Motor neuron (in vitro differentiated cells): ENCODE data around the gene CUEDC2. TPM values are rescaled to one million over a fixed set of nuclear protein-coding genes. Genes with fewer than 3 reads are reported as not detected.

Experiments used
- ATAC-seq, 8 experiments: fragments of 200-7000 bp; cut with Tn5 transposase; replicated peaks in 6 of 8; 2 replicates each; pipeline ENCODE4 v1.8.0; 2021; ENCODE audit warnings: mild to moderate bottlenecking in 8 of 8, moderate library complexity in 8 of 8
- H3K27ac ChIP-seq, 2 donors: fragments of 250-450 bp; sonication (Bioruptor Pico); 2 replicates each; pipeline ENCODE4 v1.9.0; 2021; ENCODE audit warnings: antibody characterized with exemption in 2 of 2, mild to moderate bottlenecking in 2 of 2, moderate library complexity in 1 of 2
- H3K4me1 ChIP-seq, 2 donors: fragments of 250-450 bp; sonication (Bioruptor Pico); replicated peaks in 1 of 2; 2 replicates each; pipeline ENCODE4 v1.6.1; 2021; ENCODE audit warnings: antibody characterized with exemption in 2 of 2, mild to moderate bottlenecking in 2 of 2, moderate library complexity in 1 of 2
- H3K4me3 ChIP-seq, 5 donors: fragments of 250-450 bp; sonication (Bioruptor Pico); 2 replicates each; pipeline ENCODE4 v1.9.0; 2021; ENCODE audit warnings: antibody characterized with exemption in 5 of 5, mild to moderate bottlenecking in 5 of 5, moderate library complexity in 4 of 5
- WGBS, 10 experiments: fragments of 450-650 bp; shearing (Covaris generic); methylation state at CpG; one replicate each; pipeline ENCODE4 v1.0.0; 2022; 5-methylcytosine and 5-hydroxymethylcytosine counted together
- in situ Hi-C, 9 experiments: fragments of 400-800 bp; cut with MboI; loops; one replicate each; pipeline ENCODE4 v1.15.0; 2021; ENCODE audit warnings: low sequenced_read_pairs in 9 of 9, low pct_unique_long_range_greater_than_20kb in 2 of 9; ENCODE audit not compliant: unreplicated experiment in 9 of 9
- total RNA-seq, 8 experiments: library from RNA; unstranded; fragments of 300-600 nt; gene quantifications; 2 replicates each; pipeline versions ENCODE4 v1.2.3 to v1.2.4, GENCODE V29; 2022

Gene CUEDC2
- total RNA-seq, 8 experiments from 2014 or later = 47.3 to 99.0 (median 71.7) TPM

DNA sequence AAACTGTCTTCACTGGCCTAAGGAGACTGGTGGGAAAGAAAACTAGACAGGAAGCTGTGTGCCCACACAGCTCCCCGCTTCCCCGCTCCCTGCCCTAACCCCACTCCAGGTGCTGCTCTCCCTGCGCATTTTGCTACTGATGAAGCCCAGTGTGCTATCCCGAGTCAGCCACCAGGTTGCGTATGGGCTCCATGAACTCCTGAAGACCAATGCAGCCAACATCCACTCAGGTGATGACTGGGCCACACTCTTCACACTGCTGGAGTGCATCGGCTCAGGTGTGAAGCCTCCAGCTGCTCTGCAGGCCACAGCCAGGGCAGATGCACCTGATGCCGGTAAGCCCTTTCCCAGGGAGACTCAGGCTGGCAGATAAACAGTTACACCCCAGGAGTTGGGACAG lies 57.1 kb downstream of the CUEDC2 start:
- Histone ChIP-seq H3K4me3 (no peak overlapping the region), H3K4me1 (no peaks in the 10 kb centered on the region), H3K27ac (no peak overlapping the region)
- WGBS, 10 experiments = 50 to 100% (median 94%) methylated on average over 1 to 6 of the region's 7 CpGs; no CpG with 5 or more reads in 5 of the 10 experiments
- ATAC-seq = peak in 3 of 8 experiments; percentile 14 to 37 (median 18)
- in situ Hi-C loops = loop anchor here in 2 of 9 experiments (25.0 kb wide), 1 partner anchor 212 kb away; no protein-coding TSS in a partner anchor

Other genes starting within 250 kb of the CUEDC2 start
- gene ELOVL3, start 206.3 kb downstream of the CUEDC2 start, total RNA-seq = 1 to 10 TPM in 1 of 8 experiments, under 1 TPM in 5, not detected in 2; 0.13 to 1.8 (median 0.41) TPM
- under 1 TPM in 4 of 8 experiments, not detected in 4; 0.05 to 0.33 (median 0.22) TPM for gene PITX3, start 191.1 kb downstream of the CUEDC2 start, total RNA-seq
- gene GBF1, start 187.0 kb downstream of the CUEDC2 start, total RNA-seq = 10 to 100 TPM; 28.4 to 47.8 (median 39.1) TPM
- 10 to 100 TPM in 5 of 8 experiments, 1 to 10 TPM in 3; 5.2 to 38.8 (median 11.8) TPM for gene NFKB2, start 36.9 kb downstream of the CUEDC2 start, total RNA-seq
- gene PSD, start 13.8 kb downstream of the CUEDC2 start, total RNA-seq = 10 to 100 TPM in 5 of 8 experiments, 1 to 10 TPM in 3; 5.9 to 55.8 (median 31.8) TPM
- gene FBXL15, start 11.7 kb downstream of the CUEDC2 start, total RNA-seq = 10 to 100 TPM in 4 of 8 experiments, 1 to 10 TPM in 4; 7.0 to 17.4 (median 11.6) TPM
- gene C10orf95, start 19.0 kb upstream of the CUEDC2 start, total RNA-seq = 1 to 10 TPM in 2 of 8 experiments, under 1 TPM in 5, not detected in 1; 0.38 to 2.3 (median 0.87) TPM
- 100 to 1,000 TPM in 5 of 8 experiments, 10 to 100 TPM in 3; 70.4 to 138 (median 108) TPM for gene ACTR1A, start 70.1 kb upstream of the CUEDC2 start, total RNA-seq
- gene SUFU, start 71.4 kb upstream of the CUEDC2 start, total RNA-seq = 1 to 10 TPM; 2.9 to 9.7 (median 4.8) TPM
- gene TRIM8, start 211.9 kb upstream of the CUEDC2 start, total RNA-seq = 10 to 100 TPM; 42.5 to 84.5 (median 68.6) TPM